Measurements from ENCODE around the gene SLC9A8. TPM values are rescaled to one million over a fixed set of nuclear protein-coding genes. Genes with fewer than 3 reads are reported as not detected.

SLC9A8 gene
- total and polyA plus RNA-seq, 2 of the 8 experiments (the other 6 are each of a cell fraction or from before 2014, with no cell fraction given), result 3.2 to 6.2 TPM

DNA sequence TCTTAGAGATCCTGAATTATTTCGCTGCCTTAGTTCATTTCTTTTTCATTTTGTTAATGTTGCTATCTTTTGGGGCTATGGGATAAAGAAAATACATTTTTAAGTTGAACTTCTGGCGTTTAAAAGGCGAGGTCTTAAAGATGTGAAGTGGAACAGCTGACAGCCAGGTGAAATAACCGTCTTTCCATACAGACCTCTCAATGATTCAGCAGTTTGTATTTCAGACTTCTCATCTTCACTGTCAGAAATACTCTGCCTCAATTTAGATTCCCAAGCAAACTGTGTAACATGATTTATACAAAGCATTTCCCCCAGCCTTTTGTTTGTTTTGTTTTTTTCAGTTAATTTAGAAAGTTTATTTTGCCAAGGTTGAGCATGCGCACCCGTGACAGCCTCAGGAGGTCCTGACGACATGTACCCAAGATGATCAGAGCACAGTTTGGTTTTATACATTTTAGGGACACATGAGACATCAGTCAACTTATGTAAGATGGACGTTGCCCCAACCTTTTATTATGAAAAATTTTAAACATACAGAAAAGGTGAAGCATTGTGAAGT is 40.0 kb downstream of the SLC9A8 start:
- Histone ChIP-seq H2BK5ac (ENCODE audit: low read depth, low read length) (no peak overlapping the region), H3K4me3 (ENCODE audit: extremely low read depth in 1 of 4, insufficient read depth in 2 of 4, low read depth in 3 of 4, low read length in 4 of 4) (no peak overlapping the region), H2BK20ac (ENCODE audit: low read length) (no peak overlapping the region), H3K4ac (replicated peaks; ENCODE audit: insufficient read length, low read depth, low read length) (no peak overlapping the region), H3K79me1 (ENCODE audit: low read depth, low read length) (no peaks in the 10 kb centered on the region), H3K9ac (replicated peaks in 1 of 4; ENCODE audit: extremely low read depth in 1 of 4, low read depth in 3 of 4, low read length in 3 of 4) (no peak overlapping the region), H3K14ac (ENCODE audit: insufficient read length) (no peak overlapping the region), H3K36me3 (ENCODE audit: control insufficient read depth in 2 of 4, insufficient read depth in 4 of 4, low read length in 3 of 4) (no peaks in the 10 kb centered on the region; a peak in 1 of 8 replicates), H3K27ac (ENCODE audit: low read depth, low read length) (no peak overlapping the region), H4K5ac (ENCODE audit: insufficient read length, low read depth, low read length) (no peak overlapping the region), H4K91ac (replicated peaks; ENCODE audit: insufficient read length, low read length) (no peak overlapping the region), H2BK15ac (ENCODE audit: low read length) (no peak overlapping the region), H3K18ac (ENCODE audit: extremely low read depth, low read length) (no peak overlapping the region), H3K4me2 (ENCODE audit: insufficient read depth in 1 of 2, low read depth in 2 of 2, low read length in 2 of 2) (no peak overlapping the region), H4K8ac (ENCODE audit: extremely low read depth, insufficient read depth, low read length) (no peak overlapping the region), H4K20me1 (replicated peaks in 1 of 2; ENCODE audit: control insufficient read depth in 1 of 2, insufficient read depth in 2 of 2, low read length in 2 of 2) (no peaks in the 10 kb centered on the region), H2BK120ac (replicated peaks; ENCODE audit: low read depth, low read length) (no peak overlapping the region), H3K79me2 (ENCODE audit: control insufficient read depth in 1 of 2, insufficient read depth in 2 of 2, low read length in 2 of 2) (no peaks in the 10 kb centered on the region), H2BK12ac (ENCODE audit: low read depth, low read length) (no peak overlapping the region), H3K23me2 (ENCODE audit: low read depth, low read length) (no peaks in the 10 kb centered on the region), H3K4me1 (replicated peaks in 1 of 4; ENCODE audit: control insufficient read depth in 3 of 4, insufficient read depth in 4 of 4, low read length in 3 of 4) (peaks cover 4 to 13% (median 7%) of the 10 kb centered on the region in 4 experiments), H3K23ac (ENCODE audit: insufficient read length) (no peak overlapping the region), H2AFZ (ENCODE audit: low read length) (no peak overlapping the region), H2AK5ac (ENCODE audit: low read depth, low read length) (no peak overlapping the region), H3K27me3 (replicated peaks in 1 of 4; ENCODE audit: control insufficient read depth in 3 of 4, extremely low read depth in 1 of 4, insufficient read depth in 3 of 4, low read length in 3 of 4) (no peaks in the 10 kb centered on the region), H3K56ac (replicated peaks; ENCODE audit: insufficient read length, low read depth, low read length) (no peak overlapping the region), H3K9me3 (ENCODE audit: insufficient read depth in 2 of 2, low read depth in 1 of 2, low read length in 1 of 2) (no peaks in the 10 kb centered on the region)
- DNase-seq (ENCODE audit: low read depth in 1 of 2, low spot score in 2 of 2) (no peak), FAIRE-seq (no peak)
- TF ChIP-seq, protein P1, sequence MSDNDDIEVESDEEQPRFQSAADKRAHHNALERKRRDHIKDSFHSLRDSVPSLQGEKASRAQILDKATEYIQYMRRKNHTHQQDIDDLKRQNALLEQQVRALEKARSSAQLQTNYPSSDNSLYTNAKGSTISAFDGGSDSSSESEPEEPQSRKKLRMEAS (IDR thresholded peaks at IDR 0.05), result no peak
- TF ChIP-seq TAF1 (IDR thresholded peaks at IDR 0.05; ENCODE audit: low read depth, low read length) (no peak), KDM5A (IDR thresholded peaks at IDR 0.05; ENCODE audit: low read length) (no peak), CTBP2 (IDR thresholded peaks at IDR 0.05; ENCODE audit: borderline replicate concordance, insufficient read depth, insufficient read length, low read length) (no peak), CBX8 (IDR thresholded peaks at IDR 0.05; ENCODE audit: borderline replicate concordance, low read depth, low read length) (no peak), BCL11A (IDR thresholded peaks at IDR 0.05; ENCODE audit: low read depth in 2 of 2, low read length in 2 of 2) (no peak), SP2 (IDR thresholded peaks at IDR 0.05; ENCODE audit: low read length) (no peak), RNF2 (IDR thresholded peaks at IDR 0.05; ENCODE audit: borderline replicate concordance, low read depth, low read length, missing control alignments, poor library complexity, severe bottlenecking) (no peak), TAF7 (optimal IDR thresholded peaks at IDR 0.05; ENCODE audit: borderline replicate concordance, low read depth, low read length) (no peak), CHD2 (IDR thresholded peaks at IDR 0.05; ENCODE audit: low read length) (no peak), GABPA (IDR thresholded peaks at IDR 0.05; ENCODE audit: borderline replicate concordance, insufficient read depth, low read length) (no peak), MAFK (IDR thresholded peaks at IDR 0.05; ENCODE audit: low read depth, low read length) (no peak), HDAC6 (IDR thresholded peaks at IDR 0.05; ENCODE audit: low read depth, low read length) (no peak)
- ChIA-PET POLR2A (ENCODE audit: partially characterized antibody) (no interaction called here), CTCF (ENCODE audit: partially characterized antibody) (interaction anchor here (1.5 to 6.7 kb wide), 4 partner anchors 8 to 249 kb away, joined by 4 to 54 read pairs (median 29); no protein-coding TSS in a partner anchor)
- 90% methylated on average over 8 of the region's 8 CpGs; no CpG with 5 or more reads in 1 of the 2 experiments for WGBS, 2 experiments (ENCODE audit: extremely low coverage in 1 of 2, insufficient coverage in 1 of 2, insufficient read length in 1 of 2, insufficient replicate concordance in 2 of 2, low coverage in 1 of 2, low lambda C conversion rate in 2 of 2, missing lambda C conversion rate in 1 of 2)

All from H1 (cell line).